GM18511 (cell line): ENCODE measurements around the gene TMEM217.
"Not testable (repeated sequence)": the region's sequence is repeated elsewhere in the genome, so short reads cannot be mapped to it uniquely, and the experiment has no call there.

ENCODE experiments used
- ATAC-seq: cut with Tn5 transposase; IDR thresholded peaks from one replicate; pipeline ENCODE4 v1.9.1; 2021; ENCODE audit warnings: mild to moderate bottlenecking, moderate library complexity; ENCODE audit not compliant: unreplicated experiment

The TMEM217 gene

DNA sequence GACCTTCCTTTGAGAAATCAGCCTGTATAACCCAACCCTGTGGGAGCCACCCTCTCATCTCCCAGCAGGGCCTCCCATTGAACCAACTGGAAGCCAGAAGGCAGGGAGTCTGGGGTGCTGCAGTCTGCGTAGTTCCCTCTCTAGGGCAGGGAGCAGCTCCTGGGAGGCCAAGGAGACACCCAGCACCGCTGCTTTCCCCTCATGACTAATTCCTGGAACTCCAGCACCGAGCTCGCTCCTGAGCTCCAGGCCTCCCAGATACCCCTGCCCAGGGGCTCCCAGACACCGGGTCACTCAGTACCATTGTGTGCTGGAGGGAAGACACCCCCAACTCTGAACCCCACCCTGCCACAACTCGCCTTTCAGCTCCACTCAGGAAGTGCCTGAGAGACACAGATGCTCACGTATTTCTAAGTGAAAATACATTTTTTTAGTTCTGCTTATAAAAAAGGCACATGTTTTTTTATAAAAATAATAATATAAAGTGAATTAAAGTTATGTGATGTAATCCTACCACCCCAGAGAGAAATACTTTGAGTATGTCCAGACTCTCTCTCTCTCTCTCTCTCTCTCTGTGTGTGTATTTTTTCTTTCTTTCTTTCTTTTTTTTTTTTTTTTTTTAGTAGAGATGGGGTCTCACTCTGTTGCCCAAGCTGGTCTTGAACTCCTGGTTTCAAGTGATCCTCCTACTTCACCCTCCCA lies 70.5 kb downstream of the TMEM217 start:
- no peak for ATAC-seq

DNA sequence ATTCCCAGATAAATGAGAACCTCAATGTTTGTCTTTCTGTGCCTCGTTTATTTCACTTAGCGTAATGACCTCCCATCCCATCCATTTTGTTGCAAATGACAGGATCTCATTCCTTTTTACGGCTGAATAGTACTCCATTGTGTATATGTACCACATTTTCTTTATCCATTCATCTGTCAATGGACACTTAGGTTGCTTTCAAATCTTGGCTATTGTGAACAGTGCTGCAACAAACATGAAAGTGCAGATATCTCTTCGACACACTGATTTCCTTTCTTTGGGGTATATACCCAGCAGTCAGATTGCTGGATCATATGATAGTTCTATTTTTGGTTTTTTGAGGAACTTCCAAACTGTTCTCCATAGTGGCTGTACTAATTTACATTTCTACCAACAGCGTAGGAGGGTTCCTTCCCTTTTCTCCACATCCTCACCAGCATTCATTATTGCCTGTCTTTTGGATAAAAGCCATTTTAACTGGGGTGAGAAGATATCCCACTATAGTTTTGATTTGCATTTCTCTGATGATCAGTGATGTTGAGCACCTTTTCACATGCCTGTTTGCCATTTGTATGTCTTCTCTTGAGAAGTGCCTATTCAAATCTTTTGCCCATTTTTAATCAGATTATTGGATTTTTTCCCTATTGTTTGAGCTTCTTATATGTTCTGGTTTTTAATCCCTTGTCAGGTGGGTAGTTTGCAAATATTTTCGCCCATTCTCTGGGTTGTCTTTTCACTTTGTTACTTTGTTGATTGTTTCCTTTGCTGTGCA lies 71.8 kb downstream of the TMEM217 start:
- not testable (repeated sequence) for ATAC-seq

DNA sequence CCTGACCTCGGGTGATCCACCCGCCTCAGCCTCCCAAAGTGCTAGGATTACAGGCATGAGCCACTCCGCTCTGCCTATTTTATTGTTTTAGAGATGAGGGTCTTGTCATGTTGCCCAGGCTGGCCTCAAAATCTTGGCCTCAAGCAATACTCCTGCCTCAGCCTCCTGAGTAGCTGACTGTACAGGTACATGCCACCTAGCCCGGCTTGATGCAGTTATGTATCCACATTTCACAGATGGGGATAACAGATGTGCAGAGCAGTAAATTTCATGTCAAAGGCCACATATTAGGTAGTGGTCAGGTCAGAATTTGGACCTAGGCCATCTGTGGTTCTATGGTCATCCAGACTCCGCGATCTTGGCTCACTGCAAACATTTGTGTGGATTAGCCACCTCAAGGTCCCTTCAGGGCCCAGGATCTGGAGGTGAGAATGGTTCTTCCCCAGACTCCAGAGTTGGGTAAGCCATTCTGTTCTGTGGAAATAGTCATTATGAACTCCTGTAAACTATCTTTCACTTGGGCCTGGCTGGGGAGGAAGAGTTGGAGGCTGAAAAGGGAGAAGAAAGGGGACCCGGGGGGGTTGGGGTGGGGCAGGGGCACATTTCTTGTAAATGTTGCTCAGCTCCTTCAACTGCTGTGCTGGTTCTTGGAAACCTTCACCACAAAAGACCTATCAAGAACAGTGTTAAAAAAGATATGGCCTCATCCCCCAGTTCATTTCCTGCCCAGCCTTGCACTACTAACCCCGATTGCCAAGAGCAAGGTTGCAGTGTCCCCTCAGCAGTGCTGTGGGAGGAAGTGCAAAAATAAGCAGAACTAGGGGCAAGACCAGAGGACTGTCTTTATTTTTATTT lies 75.0 kb downstream of the TMEM217 start:
- no peak for ATAC-seq

DNA sequence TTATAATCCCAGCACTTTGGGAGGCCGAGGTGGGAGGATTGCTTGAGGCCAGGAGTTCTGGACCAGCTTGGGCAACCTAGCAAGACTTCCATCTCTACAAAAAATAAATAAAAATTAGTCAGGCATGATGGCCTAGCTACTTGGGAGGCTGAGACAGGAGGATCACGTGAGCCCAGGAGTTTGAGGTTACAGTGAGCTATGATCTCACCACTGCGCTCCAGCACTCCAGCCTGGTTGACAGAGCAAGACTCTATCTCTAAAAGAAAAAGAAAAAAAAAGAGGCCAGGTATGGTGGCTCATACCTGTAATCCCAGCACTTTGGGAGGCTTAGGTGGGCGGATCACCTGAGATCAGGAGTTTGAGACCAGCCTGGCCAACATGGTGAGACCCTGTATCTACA lies 77.3 kb downstream of the TMEM217 start:
- ATAC-seq = not testable (repeated sequence)

DNA sequence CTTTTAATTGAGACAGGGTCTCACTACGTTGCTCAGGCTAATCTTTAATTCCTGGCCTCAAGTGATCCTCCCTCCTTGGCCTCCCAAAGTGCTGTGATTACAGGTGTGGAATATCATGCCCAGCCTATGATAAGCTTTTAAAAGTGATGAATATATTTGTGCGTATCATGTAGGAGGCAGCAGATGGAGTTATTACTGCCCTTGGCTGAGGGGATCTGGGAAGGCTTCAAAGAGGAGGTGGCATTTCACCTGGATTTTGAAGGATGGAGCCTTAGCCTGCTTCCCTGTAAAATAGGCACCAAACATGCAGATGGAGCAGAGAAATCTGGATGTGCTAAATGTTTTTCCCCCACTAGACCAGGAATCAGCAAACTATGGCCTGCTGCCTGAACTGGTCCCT lies 77.9 kb downstream of the TMEM217 start:
- ATAC-seq = no peak

DNA sequence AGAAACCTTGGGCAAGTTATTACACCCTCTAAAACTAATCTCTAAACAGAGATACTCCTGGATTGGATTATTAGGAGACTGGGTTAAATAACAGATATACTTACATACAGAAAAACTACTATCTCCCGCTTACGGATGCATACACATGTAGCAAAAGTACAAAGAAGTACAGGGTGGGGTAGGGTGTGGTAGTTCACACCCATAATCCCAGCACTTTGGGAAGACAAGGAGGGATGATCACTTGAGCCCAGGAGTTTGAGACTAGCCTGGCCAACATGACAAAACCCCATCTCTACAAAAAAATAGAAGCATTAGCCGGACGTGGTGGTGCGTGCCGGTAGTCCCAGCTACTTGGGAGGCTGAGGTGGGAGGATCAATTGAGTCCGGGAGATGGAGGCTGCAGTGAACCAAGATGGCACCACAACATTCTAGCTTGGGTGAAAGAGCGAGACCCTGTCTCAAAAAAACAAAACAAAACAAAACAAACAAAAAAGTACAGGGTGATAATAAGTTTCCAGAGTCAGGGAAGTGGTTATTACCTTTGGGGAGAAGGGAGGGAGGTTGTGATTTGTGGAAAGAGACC lies 79.9 kb downstream of the TMEM217 start:
- ATAC-seq = no peak

DNA sequence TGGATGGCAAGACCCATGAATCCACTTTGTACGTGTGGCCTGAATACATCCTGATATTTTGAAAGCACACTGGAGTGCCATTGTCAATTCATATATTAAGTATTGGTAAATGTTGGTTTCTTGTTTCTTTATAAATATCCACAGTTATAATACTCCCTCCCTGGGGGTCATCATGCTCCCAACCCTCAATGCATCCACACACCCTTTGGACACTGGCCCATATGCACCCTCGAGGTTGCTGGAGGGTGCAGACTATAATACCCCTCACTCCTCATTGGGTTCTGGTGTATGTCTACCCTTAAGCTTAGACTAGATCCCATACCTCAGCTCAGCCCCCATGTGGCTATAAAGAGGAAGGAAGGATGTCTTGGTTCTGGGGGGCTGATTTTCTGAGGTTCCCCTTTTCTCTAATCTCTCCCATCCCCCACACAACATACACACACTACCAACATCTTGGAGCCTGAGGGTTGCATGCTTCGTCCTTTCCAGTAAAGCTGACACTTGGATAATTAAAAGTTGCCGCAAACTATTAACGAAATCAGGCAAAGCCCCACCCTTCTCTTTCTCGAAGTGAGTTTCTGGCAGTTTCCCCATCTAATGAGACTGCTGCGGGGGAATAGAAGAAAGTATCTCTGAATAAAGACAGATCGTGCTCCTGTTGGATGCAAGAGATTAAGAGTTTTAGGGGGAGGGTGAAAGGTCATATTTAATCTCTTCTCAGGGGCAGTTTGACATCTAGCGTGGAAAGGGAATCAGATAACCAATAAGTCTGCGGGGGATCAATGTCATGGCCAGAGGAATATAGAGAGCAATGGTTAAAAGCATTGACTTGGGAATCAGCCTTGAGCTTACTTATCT lies 80.6 kb downstream of the TMEM217 start:
- no peak for ATAC-seq

DNA sequence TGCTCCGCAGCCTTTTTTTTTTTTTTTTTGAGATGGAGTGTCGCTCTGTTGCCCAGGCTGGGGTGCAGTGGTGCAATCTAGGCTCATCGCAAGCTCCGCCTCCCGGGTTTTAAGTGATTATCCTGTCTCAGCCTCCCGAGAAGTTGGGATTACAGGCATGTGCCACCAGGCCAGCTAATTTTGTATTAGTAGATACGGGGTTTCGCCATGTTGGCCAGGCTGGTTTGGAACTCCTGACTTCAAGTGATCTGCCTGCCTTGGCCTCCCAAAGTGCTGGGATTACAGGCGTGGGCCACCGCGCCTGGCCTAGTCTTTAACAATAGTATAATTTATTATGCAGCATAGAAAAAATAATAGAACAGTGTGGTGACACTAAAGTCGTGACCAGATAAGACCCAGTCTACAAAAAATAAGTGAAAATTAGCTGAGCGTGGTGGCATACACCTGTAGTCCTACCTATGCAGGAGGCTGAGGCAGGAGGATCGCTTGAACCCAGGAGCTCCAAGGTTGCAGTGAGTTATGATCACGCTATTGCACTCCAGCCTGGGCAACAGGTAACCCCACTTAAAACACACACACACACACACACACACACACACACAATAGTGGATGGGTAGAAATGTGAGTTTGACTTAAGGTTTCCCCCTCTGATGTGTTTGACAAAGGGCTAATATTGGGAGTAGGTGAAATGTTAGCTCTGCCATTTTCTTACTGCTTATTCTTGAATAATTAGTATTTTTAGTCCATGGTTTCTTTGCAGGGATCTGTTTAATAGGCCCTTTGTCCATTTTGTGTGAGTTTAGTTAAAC lies 81.5 kb downstream of the TMEM217 start:
- no peak for ATAC-seq

DNA sequence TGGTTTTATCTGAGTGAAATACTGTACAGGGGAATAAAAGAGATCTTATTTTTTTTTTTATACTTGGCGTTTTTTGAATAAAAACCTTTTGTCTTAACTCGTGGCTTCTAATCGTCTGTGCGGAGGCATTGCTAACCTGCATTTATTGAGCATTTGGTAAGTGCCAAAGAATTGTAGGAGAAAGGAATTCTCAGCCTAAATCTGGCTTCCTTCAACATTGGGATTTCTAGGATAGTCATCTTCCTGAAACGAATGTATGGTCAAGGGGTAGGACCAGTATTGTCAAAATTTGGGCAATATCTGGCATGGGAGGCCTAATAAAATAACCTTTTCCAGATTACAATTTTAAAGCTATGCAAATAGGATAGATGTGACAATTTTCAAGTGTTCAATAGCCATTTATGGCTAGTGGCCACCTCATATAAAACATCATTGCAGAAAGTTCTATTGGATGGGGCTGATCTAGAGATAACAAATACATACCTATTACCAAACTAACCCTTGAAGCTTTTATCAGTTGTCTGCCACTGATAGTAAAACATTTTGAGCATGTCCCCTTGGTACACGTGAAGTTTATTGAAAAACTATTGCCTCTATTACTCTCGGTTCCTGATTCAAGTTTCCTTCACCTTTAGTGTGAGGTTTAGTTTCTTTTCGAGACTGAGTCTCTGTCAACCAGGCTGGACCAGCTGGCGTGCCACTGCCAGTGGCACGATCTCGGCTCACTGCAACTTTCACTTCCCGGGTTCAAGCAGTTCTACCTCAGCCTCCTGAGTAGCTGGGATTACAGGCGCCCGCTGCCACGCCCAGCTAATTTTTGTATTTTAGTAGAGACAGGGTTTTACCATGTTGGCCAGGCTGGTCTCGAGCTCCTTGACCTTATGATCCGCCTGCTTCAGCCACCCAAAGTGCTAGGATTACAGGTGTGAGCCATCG lies 82.3 kb downstream of the TMEM217 start:
- peak; percentile 61 for ATAC-seq

DNA sequence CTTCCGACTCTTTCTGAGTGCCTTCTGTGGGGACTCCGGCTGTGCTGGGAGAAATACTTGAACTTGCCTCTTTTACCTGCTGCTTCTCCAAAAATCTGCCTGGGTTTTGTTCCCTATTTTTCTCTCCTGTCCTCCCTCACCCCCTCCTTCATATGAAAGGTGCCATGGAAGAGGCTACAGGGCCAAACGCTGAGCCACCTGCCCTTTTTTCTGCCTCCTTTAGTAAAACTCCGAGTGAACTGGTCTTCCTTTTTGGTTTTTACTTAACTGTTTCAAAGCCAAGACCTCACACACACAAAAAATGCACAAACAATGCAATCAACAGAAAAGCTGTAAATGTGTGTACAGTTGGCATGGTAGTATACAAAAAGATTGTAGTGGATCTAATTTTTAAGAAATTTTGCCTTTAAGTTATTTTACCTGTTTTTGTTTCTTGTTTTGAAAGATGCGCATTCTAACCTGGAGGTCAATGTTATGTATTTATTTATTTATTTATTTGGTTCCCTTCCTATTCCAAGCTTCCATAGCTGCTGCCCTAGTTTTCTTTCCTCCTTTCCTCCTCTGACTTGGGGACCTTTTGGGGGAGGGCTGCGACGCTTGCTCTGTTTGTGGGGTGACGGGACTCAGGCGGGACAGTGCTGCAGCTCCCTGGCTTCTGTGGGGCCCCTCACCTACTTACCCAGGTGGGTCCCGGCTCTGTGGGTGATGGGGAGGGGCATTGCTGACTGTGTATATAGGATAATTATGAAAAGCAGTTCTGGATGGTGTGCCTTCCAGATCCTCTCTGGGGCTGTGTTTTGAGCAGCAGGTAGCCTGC lies 83.2 kb downstream of the TMEM217 start:
- no peak for ATAC-seq

DNA sequence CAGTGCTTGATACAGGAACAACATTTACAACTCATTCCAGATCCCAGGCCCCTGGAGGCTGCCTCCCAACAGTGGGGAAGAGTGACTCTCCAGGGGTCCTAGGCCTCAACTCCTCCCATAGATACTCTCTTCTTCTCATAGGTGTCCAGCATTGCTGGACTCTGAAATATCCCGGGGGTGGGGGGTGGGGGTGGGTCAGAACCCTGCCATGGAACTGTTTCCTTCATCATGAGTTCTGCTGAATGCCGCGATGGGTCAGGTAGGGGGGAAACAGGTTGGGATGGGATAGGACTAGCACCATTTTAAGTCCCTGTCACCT lies 83.8 kb downstream of the TMEM217 start:
- ATAC-seq = no peak

DNA sequence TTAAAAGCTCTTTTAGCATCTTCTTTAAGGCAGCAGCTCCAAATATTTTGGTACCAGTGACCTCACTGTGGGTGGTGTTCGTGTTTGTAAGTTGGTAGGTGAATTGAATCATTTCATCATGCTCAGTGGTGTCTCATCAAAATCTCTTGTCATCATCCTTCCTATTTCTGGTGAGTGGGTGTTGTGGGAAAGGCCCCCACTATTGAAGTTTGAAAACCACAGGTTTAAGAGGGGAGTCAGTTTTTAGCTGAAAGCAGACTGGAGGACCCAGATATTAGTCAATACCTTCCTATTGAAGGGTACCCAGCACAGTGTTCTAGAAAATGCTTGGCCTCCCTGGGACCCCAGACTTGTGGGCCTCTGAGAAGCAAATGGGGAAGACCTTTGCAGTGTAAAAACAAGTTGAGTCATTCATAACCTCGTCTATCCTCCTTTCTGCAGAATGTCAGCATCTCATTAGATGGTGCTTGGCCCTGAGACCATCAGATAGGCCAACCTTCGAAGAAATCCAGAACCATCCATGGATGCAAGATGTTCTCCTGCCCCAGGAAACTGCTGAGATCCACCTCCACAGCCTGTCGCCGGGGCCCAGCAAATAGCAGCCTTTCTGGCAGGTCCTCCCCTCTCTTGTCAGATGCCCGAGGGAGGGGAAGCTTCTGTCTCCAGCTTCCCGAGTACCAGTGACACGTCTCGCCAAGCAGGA lies 84.3 kb downstream of the TMEM217 start:
- ATAC-seq = no peak

DNA sequence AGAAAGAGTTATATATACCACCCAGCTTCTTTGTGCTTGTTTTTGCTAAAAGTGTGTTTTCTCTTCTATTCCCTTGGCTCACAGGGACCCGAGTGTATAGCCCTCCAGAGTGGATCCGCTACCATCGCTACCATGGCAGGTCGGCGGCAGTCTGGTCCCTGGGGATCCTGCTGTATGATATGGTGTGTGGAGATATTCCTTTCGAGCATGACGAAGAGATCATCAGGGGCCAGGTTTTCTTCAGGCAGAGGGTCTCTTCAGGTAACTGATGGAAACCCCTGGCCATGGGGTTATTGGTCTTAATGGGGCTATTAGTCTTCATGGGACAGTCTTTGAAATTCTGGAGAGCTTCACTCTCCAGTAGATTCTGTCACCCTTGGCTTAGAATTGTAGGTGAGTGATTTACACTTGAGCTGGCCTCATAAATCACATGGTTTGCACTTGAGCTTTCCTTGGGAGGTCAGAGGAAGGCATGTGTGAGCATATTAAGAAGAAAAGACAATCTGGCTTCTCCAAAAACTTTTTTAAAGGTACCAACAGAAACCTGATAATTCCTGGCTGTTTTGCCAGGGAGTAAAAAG lies 84.9 kb downstream of the TMEM217 start:
- no peak for ATAC-seq

DNA sequence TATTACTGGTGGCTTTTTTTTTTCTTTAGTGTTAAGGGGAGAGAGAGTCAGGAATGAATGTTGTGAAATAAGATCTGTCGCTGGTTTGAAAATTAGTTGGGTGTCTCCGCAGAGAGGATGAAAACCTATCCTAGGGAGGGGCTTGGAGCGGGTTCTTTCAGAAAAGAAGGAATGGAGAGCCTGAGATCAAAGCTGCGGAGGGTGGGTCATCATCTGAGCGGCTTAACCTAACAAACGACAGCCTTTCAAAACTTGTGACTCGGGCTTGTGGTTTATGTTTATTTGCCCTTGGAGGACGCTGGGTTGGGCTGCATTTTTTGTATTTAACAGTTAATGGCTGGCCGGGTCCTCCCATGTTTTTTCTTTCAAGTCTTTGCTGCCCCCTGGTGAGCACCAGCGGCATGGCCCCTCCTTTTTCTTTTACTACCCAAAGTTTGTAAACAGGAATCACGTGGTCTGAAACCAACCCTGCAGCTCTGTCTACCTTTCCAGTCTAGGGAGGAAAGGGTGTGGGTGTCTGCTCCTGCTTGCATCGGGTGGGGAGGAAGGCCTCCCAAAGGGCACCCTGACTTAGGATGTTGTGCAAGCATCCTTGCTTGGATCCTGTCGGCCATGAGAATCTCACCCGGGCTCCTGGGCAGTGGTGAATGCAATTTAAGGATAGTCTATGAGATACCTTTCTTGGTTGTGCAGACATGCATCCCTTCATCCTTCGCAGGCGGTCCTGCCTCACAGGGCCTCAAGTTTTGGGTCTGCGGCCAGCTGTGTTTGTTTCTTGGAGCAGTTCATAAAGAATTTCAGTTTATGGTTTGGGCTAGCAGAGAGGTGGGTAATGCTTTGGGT lies 85.8 kb downstream of the TMEM217 start:
- ATAC-seq = peak; percentile 28

DNA sequence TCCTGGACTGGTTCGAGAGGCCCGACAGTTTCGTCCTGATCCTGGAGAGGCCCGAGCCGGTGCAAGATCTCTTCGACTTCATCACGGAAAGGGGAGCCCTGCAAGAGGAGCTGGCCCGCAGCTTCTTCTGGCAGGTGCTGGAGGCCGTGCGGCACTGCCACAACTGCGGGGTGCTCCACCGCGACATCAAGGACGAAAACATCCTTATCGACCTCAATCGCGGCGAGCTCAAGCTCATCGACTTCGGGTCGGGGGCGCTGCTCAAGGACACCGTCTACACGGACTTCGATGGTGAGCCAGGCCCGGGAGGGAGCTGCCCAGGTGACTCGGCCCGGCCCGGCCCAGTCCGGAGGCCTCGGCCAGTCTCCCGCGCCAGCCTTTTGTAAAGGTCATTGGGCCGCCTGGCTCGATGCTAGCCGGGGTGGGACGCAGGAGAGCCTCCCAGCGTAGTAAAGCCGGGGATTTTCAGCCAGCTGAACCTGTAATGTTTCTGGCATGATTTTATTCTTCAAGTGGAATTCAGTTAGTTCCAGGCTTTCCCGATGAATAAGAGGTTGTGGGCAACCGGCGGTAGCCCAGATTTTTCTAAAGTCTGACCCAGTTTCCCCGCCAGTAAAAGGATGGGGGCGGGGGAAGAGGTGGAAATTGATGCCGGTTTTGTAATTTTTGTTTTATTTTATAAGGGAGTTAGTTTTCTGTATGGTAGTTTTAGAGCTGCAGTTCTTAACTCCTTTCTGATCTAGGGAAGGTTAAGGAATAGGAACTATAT lies 86.6 kb downstream of the TMEM217 start:
- ATAC-seq = no peak
